ENCODE results near the gene LMTK3.
"Not testable (repeated sequence)": the region's sequence is repeated elsewhere in the genome, so short reads cannot be mapped to it uniquely, and the experiment has no call there.

GRCh38 chr19:48486706-48487105 is 24.9 kb downstream of the LMTK3 start:
- TF ChIP-seq, protein P1, sequence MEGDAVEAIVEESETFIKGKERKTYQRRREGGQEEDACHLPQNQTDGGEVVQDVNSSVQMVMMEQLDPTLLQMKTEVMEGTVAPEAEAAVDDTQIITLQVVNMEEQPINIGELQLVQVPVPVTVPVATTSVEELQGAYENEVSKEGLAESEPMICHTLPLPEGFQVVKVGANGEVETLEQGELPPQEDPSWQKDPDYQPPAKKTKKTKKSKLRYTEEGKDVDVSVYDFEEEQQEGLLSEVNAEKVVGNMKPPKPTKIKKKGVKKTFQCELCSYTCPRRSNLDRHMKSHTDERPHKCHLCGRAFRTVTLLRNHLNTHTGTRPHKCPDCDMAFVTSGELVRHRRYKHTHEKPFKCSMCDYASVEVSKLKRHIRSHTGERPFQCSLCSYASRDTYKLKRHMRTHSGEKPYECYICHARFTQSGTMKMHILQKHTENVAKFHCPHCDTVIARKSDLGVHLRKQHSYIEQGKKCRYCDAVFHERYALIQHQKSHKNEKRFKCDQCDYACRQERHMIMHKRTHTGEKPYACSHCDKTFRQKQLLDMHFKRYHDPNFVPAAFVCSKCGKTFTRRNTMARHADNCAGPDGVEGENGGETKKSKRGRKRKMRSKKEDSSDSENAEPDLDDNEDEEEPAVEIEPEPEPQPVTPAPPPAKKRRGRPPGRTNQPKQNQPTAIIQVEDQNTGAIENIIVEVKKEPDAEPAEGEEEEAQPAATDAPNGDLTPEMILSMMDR (IDR thresholded peaks at IDR 0.05), result not testable (repeated sequence)
- TF ChIP-seq POLR2A, EP300, POLR2AphosphoS5 (IDR thresholded peaks at IDR 0.05): not testable (repeated sequence)
